Measurements from ENCODE around the gene VWA8.

DNA sequence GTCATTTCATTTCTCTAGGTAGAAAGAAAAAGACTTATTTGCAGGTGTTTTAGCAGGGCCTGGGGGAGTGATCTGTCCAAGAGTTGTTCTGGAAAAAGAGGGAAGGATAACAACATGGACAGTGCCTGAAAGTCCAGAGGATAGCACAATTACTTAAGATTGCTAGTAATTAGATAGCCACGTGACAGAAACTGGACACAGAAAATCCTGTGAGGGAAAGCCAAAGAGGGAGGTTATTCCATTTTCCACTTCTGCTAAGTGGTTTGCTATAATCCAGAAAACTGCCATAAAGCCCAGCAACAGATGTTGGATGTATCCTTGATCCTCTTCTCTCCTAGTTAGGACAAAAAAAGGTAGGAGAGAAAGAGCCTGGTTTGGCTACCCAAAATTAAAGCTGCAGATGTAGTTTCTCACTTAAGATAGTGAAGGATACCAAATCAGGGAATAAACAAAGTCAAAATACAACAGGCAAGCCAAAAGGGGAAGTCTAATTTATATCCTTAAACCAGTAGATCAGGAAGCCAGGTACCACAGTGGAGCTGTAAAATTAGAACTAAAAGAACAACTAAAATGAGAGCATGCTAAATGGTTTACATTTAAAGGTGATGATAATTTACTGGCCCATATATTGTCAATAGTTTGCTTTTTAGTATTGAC is 140.2 kb downstream of the VWA8 start:
- TF ChIP-seq, protein P1, sequence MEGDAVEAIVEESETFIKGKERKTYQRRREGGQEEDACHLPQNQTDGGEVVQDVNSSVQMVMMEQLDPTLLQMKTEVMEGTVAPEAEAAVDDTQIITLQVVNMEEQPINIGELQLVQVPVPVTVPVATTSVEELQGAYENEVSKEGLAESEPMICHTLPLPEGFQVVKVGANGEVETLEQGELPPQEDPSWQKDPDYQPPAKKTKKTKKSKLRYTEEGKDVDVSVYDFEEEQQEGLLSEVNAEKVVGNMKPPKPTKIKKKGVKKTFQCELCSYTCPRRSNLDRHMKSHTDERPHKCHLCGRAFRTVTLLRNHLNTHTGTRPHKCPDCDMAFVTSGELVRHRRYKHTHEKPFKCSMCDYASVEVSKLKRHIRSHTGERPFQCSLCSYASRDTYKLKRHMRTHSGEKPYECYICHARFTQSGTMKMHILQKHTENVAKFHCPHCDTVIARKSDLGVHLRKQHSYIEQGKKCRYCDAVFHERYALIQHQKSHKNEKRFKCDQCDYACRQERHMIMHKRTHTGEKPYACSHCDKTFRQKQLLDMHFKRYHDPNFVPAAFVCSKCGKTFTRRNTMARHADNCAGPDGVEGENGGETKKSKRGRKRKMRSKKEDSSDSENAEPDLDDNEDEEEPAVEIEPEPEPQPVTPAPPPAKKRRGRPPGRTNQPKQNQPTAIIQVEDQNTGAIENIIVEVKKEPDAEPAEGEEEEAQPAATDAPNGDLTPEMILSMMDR (IDR thresholded peaks at IDR 0.05) = no peak
- no peak for TF ChIP-seq POLR2A (IDR thresholded peaks at IDR 0.05)
